PC-3 (cell line): ENCODE measurements around the gene BUD31. TPM values are rescaled to one million over a fixed set of nuclear protein-coding genes. Genes with fewer than 3 reads are reported as not detected.

Experiments used
- ATAC-seq: fragments of 200-7000 bp; cut with Tn5 transposase; 2 replicates; pipeline ENCODE4 v1.9.1; 2020; ENCODE audit warnings: mild to moderate bottlenecking, moderate library complexity
- BruUV-seq: library from RNA; stranded (reverse); fragments of 400-500 nt; replicated peaks from 2 replicates; lab custom pipeline; 2021; lab: Mats Ljungman, UMichigan
- CTCF ChIA-PET: fragments of 300-600 bp; sonication (Branson Sonifier 250); formaldehyde crosslinking; loops from one replicate; lab custom pipeline; 2022; ENCODE audit warnings: antibody characterized with exemption; lab: Charles Lee
- POLR2A ChIA-PET: fragments of 300-600 bp; sonication (Branson Sonifier 250); formaldehyde crosslinking; loops from one replicate; lab custom pipeline; 2022; ENCODE audit warnings: antibody characterized with exemption; ENCODE audit not compliant: unreplicated experiment; lab: Charles Lee
- DNase-seq: peaks from one replicate; pipeline ENCODE4 v3.0.0-alpha.2; 2015
- H2AFZ ChIP-seq: fragments of 300-600 bp; sonication (generic); 2 replicates; pipeline ENCODE4 v1.6.0; 2016; ENCODE audit warnings: antibody characterized with exemption, low read length
- H3F3A ChIP-seq: fragments of 300-600 bp; sonication (generic); one replicate; pipeline ENCODE4 v1.6.0; 2017; ENCODE audit warnings: antibody characterized with exemption, low read length, control low read depth, mild to moderate bottlenecking; ENCODE audit not compliant: unreplicated experiment
- H3K27ac ChIP-seq: fragments of 300-600 bp; sonication (generic); 2 replicates; pipeline ENCODE4 v1.5.1; 2016; ENCODE audit warnings: mild to moderate bottlenecking, low read length
- H3K27me3 ChIP-seq: fragments of 300-600 bp; sonication (generic); 2 replicates; pipeline ENCODE4 v1.6.1; 2016; ENCODE audit warnings: low read length, mixed read lengths
- H3K36me3 ChIP-seq: fragments of 300-600 bp; sonication (generic); 2 replicates; pipeline ENCODE4 v1.6.1; 2016; ENCODE audit warnings: low read depth, mixed run types, low read length, mixed read lengths
- H3K4me1 ChIP-seq: fragments of 300-600 bp; sonication (generic); 2 replicates; pipeline ENCODE4 v1.5.1; 2016; ENCODE audit warnings: low read length; ENCODE audit not compliant: insufficient read depth
- H3K4me2 ChIP-seq: fragments of 300-600 bp; sonication (generic); 2 replicates; pipeline ENCODE4 v1.6.0; 2016; ENCODE audit warnings: low read length
- H3K4me3 ChIP-seq: fragments of 300-600 bp; sonication (generic); 2 replicates; pipeline ENCODE4 v1.5.1; 2016; ENCODE audit warnings: mild to moderate bottlenecking, low read length, mixed read lengths
- H3K79me2 ChIP-seq: fragments of 300-600 bp; sonication (generic); 2 replicates; pipeline ENCODE4 v1.6.1; 2017; ENCODE audit warnings: low read length, mixed read lengths
- H3K9ac ChIP-seq: fragments of 300-600 bp; sonication (generic); 2 replicates; pipeline ENCODE4 v1.6.0; 2016; ENCODE audit warnings: mild to moderate bottlenecking, low read length
- H3K9me2 ChIP-seq: fragments of 300-600 bp; sonication (generic); replicated peaks from 2 replicates; pipeline ENCODE4 v1.6.1; 2016; ENCODE audit warnings: mixed run types, low read length, mixed read lengths
- H3K9me3 ChIP-seq: fragments of 300-600 bp; sonication (generic); 2 replicates; pipeline ENCODE4 v1.6.1; 2016; ENCODE audit warnings: low read length, mixed read lengths
- H4K20me1 ChIP-seq: fragments of 300-600 bp; sonication (generic); 2 replicates; pipeline ENCODE4 v1.6.1; 2016; ENCODE audit warnings: low read length, mixed read lengths
- CTCF ChIP-seq: fragments of 300-600 bp; sonication (generic); conservative IDR thresholded peaks from 2 replicates; pipeline ENCODE4 v1.5.1; 2017; ENCODE audit warnings: antibody characterized with exemption, low read depth, mild to moderate bottlenecking, low read length
- EZH2 ChIP-seq: fragments of 300-600 bp; sonication (generic); IDR thresholded peaks from one replicate; pipeline ENCODE4 v1.6.1; 2017; ENCODE audit warnings: antibody characterized with exemption, mild to moderate bottlenecking, low read length; ENCODE audit not compliant: unreplicated experiment
- EZH2phosphoT487 ChIP-seq: fragments of 300-600 bp; sonication (generic); IDR thresholded peaks from 2 replicates; pipeline ENCODE4 v1.6.1; 2018; ENCODE audit warnings: mild to moderate bottlenecking, antibody characterized with exemption, low read length, borderline replicate concordance
- intact Hi-C: fragments of 100-400 bp; cut with micrococcal nuclease; formaldehyde crosslinking; loops from 2 replicates; pipeline ENCODE4 v1.9.0; 2023
- total RNA-seq: library from RNA; depleted of rRNA; stranded (reverse); fragments of >200 nt; gene quantifications from 2 replicates; pipeline ENCODE4 v1.2.3, GENCODE V29; 2014

Gene BUD31
- total RNA-seq, 1 experiment from 2014 or later = 144 TPM

DNA sequence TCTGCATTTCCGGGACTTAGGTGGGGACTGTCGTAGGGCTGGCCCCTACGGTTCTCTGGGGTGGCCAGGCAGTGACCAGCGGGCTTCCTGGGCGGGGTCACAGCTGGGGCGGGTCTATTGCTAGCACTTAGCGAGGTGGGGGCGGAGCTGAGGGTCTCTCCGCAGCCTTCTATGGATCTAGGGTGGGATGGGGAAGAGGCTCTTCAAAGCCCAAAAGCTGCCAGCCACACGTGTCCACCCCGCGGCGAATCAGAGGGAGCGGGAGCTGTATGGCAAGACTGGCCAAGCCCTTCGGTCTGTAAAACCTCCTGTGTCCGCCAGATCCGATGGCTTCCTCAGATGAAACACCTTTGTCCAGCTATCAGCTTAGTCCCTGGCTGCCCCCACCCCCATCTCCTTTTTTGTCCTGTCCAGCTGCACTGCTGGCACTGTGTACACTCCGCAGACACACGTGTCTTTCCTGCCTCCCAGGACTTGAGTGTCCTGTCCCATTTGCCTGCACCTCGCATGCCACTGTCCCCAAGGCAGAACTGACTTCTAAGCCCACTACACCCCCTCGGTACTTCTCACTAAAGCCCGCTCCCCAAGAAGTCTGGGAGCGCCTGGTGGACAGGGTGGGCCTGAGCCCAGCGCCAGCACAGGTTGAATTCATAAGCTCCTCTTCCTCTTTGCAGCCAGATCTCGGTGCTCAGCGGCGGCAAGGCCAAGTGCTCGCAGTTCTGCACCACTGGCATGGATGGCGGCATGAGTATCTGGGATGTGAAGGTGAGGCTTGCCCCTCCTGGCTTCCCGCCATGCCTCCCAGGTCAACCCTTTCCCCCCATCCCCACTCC lies 15.2 kb upstream of the BUD31 start:
- POLR2A ChIA-PET = no interaction called here
- H3F3A ChIP-seq = no peaks in the 10 kb centered on the region
- BruUV-seq = no TSS peak
- H3K9me3 ChIP-seq = no peaks in the 10 kb centered on the region
- no peaks in the 10 kb centered on the region for H3K9me2 ChIP-seq
- H4K20me1 ChIP-seq = 0 out of 2 replicates have a peak, but pooled peaks cover 2% of the 10 kb centered on the region
- no peak overlapping the region for H3K27ac ChIP-seq
- DNase-seq = no peak
- H3K4me2 ChIP-seq = no peak overlapping the region
- no peaks in the 10 kb centered on the region for H3K79me2 ChIP-seq
- CTCF ChIA-PET = interaction anchor here (0.6 kb wide), 1 partner anchor 520 kb away, joined by 3 read pairs; no protein-coding TSS in a partner anchor
- intact Hi-C loops = no loop called here
- H3K4me3 ChIP-seq = no peak overlapping the region
- H3K9ac ChIP-seq = no peak overlapping the region
- no peaks in the 10 kb centered on the region for H3K4me1 ChIP-seq
- TF ChIP-seq CTCF (no peak), EZH2phosphoT487 (no peak)
- no peak for ATAC-seq
- no peaks in the 10 kb centered on the region for H3K27me3 ChIP-seq
- H3K36me3 ChIP-seq = peaks cover 9% of the 10 kb centered on the region; the same call in 1 of the 2 replicates
- H2AFZ ChIP-seq = no peak overlapping the region

DNA sequence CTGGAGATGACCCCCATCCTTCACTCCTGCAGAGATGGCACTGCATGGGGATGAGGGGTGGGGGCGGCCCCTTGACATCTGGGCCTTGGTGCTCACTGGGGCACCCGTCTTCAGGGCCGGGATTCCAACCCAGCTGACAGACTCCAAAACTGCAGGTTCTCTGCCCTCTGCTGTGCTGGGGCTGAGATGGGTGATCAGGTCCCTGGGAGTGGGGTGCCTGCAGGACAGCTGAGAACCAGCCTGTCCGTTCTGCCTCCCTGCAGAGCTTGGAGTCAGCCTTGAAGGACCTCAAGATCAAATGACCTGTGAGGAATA lies 14.6 kb upstream of the BUD31 start:
- H3K9me3 ChIP-seq = no peaks in the 10 kb centered on the region
- H3F3A ChIP-seq = no peaks in the 10 kb centered on the region
- peaks cover 9% of the 10 kb centered on the region; the same call in 1 of the 2 replicates for H3K36me3 ChIP-seq
- no peak overlapping the region for H3K4me3 ChIP-seq
- H3K4me1 ChIP-seq = no peaks in the 10 kb centered on the region
- no peak overlapping the region for H3K27ac ChIP-seq
- H3K27me3 ChIP-seq = no peaks in the 10 kb centered on the region
- intact Hi-C loops = no loop called here
- no peaks in the 10 kb centered on the region for H3K9me2 ChIP-seq
- ATAC-seq (no peak), DNase-seq (no peak)
- TF ChIP-seq EZH2 (no peak), EZH2phosphoT487 (no peak), CTCF (no peak)
- no peak overlapping the region for H3K9ac ChIP-seq
- POLR2A ChIA-PET = no interaction called here
- H4K20me1 ChIP-seq = 0 out of 2 replicates have a peak, but pooled peaks cover 2% of the 10 kb centered on the region
- CTCF ChIA-PET = no interaction called here
- no peaks in the 10 kb centered on the region for H3K79me2 ChIP-seq
- no peak overlapping the region for H3K4me2 ChIP-seq
- no TSS peak for BruUV-seq
- H2AFZ ChIP-seq = no peak overlapping the region
